K562 (cell line): ENCODE measurements around the gene ALG14. TPM values are rescaled to one million over a fixed set of nuclear protein-coding genes. Genes with fewer than 3 reads are reported as not detected.

Experiments
- BCLAF1 ChIP-seq, 2 experiments: fragments of 450-650 bp in 1 of 2; IDR thresholded peaks; 2 replicates each; pipeline ENCODE4 v1.6.1; 2011 to 2017; ENCODE audit warnings: low read depth in 2 of 2, antibody characterized with exemption in 1 of 2, borderline replicate concordance in 1 of 2, low read length in 1 of 2, mild to moderate bottlenecking in 1 of 2, mixed read lengths in 1 of 2; ENCODE audit not compliant: control insufficient read depth in 1 of 2
- CCNT2 ChIP-seq: IDR thresholded peaks from 2 replicates; pipeline ENCODE4 v1.6.1; 2011; ENCODE audit warnings: borderline replicate concordance, low read depth, mild to moderate bottlenecking, moderate library complexity, mixed read lengths, low read length; ENCODE audit not compliant: insufficient read length; ENCODE audit errors: extremely low read depth
- CGGBP1 ChIP-seq: fragments of 250-450 bp; sonication (Bioruptor Pico); IDR thresholded peaks from 2 replicates; pipeline ENCODE4 v1.9.0; 2021; ENCODE audit warnings: mild to moderate bottlenecking
- ID3 ChIP-seq, 2 experiments: fragments of 250-450 bp in 1 of 2; fragments of 450-650 bp in 1 of 2; sonication (Bioruptor Pico) in 1 of 2; IDR thresholded peaks; 2 replicates each; pipeline versions ENCODE4 v1.6.1 to v1.8.0; 2016 to 2021; ENCODE audit warnings: mild to moderate bottlenecking in 2 of 2, moderate library complexity in 2 of 2, missing compliant biosample characterization in 1 of 2, missing genetic modification characterization in 1 of 2
- NR1H2 ChIP-seq: sonication (generic); formaldehyde crosslinking; IDR thresholded peaks from 2 replicates; pipeline ENCODE4 v1.4.0; 2020; ENCODE audit warnings: mild to moderate bottlenecking, missing genetic modification reagents
- PURB ChIP-seq: sonication (generic); formaldehyde crosslinking; IDR thresholded peaks from 2 replicates; pipeline ENCODE4 v1.9.0; 2021; ENCODE audit warnings: low read depth, mild to moderate bottlenecking, missing genetic modification reagents
- SMAD2 ChIP-seq: fragments of 150-350 bp; IDR thresholded peaks from 2 replicates; pipeline ENCODE4 v1.6.1; 2014; ENCODE audit warnings: low read depth, mild to moderate bottlenecking, low read length
- SMARCC2 ChIP-seq: fragments of 450-650 bp; IDR thresholded peaks from 2 replicates; pipeline ENCODE4 v1.6.1; 2017; ENCODE audit warnings: antibody characterized with exemption, moderate library complexity, mild to moderate bottlenecking, low read depth
- ZBTB43 ChIP-seq: sonication (generic); formaldehyde crosslinking; IDR thresholded peaks from 2 replicates; pipeline ENCODE4 v1.8.0; 2023; ENCODE audit warnings: mild to moderate bottlenecking, missing genetic modification reagents
- ZEB2 ChIP-seq: fragments of 450-650 bp; IDR thresholded peaks from 2 replicates; pipeline ENCODE4 v1.6.1; 2016
- ZNF165 ChIP-seq: fragments of 250-450 bp; sonication (Bioruptor Pico); IDR thresholded peaks from 2 replicates; pipeline ENCODE4 v1.4.0; 2020; ENCODE audit warnings: borderline replicate concordance
- polyA plus RNA-seq, 8 experiments: library from polyadenylated mRNA; depleted of rRNA in 4 of 8; stranded (reverse) in 5 of 8; unstranded in 3 of 8; fragments of >200 nt; fragmentation: Nextera tagmentation in 2 of 8; fragmentation: Illumina TruSeq in 1 of 8; extraction: Ambion mirVana in 2 of 8; extraction: Trizol in 1 of 8; gene quantifications; 2 replicates each; pipeline versions ENCODE4 v1.2.1 to v1.2.3, GENCODE V29; 2011 to 2014; ENCODE audit warnings: inconsistent platforms in 1 of 8, missing spikeins in 1 of 8
- total RNA-seq, 7 experiments: library from RNA; depleted of rRNA in 6 of 7; stranded (reverse); fragments of >200 nt in 6 of 7; fragmentation: Illumina TruSeq in 2 of 7; extraction: Trizol in 2 of 7; gene quantifications; 2 replicates each; pipeline versions ENCODE4 v1.2.1 to v1.2.3, GENCODE V29; 2011 to 2021; ENCODE audit warnings: low replicate concordance in 1 of 7
- TF ChIP-seq, protein P1 (sequence below): fragments of 250-450 bp; sonication (Bioruptor Pico); IDR thresholded peaks from 2 replicates; pipeline ENCODE4 v1.4.0; 2020; ENCODE audit warnings: mild to moderate bottlenecking, moderate library complexity
- TF ChIP-seq, protein P2 (sequence below): sonication (generic); formaldehyde crosslinking; IDR thresholded peaks from 2 replicates; pipeline ENCODE4 v1.8.1; 2022; ENCODE audit warnings: missing genetic modification reagents

ALG14 gene
- total and polyA plus RNA-seq, 9 of the 15 experiments (the other 6 are each of a cell fraction or from before 2014, with no cell fraction given), result 2.8 to 16.2 (median 4.9) TPM

- TF ChIP-seq, protein P1, sequence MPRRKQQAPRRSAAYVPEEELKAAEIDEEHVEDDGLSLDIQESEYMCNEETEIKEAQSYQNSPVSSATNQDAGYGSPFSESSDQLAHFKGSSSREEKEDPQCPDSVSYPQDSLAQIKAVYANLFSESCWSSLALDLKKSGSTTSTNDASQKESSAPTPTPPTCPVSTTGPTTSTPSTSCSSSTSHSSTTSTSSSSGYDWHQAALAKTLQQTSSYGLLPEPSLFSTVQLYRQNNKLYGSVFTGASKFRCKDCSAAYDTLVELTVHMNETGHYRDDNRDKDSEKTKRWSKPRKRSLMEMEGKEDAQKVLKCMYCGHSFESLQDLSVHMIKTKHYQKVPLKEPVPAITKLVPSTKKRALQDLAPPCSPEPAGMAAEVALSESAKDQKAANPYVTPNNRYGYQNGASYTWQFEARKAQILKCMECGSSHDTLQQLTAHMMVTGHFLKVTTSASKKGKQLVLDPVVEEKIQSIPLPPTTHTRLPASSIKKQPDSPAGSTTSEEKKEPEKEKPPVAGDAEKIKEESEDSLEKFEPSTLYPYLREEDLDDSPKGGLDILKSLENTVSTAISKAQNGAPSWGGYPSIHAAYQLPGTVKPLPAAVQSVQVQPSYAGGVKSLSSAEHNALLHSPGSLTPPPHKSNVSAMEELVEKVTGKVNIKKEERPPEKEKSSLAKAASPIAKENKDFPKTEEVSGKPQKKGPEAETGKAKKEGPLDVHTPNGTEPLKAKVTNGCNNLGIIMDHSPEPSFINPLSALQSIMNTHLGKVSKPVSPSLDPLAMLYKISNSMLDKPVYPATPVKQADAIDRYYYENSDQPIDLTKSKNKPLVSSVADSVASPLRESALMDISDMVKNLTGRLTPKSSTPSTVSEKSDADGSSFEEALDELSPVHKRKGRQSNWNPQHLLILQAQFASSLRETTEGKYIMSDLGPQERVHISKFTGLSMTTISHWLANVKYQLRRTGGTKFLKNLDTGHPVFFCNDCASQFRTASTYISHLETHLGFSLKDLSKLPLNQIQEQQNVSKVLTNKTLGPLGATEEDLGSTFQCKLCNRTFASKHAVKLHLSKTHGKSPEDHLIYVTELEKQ (CRISPR knock-in tag), result no peak
- TF ChIP-seq ID3 (CRISPR knock-in tag; IDR thresholded peaks at IDR 0.05), result no peak
- TF ChIP-seq ID3 (tag; IDR thresholded peaks at IDR 0.05), result no peak
- TF ChIP-seq CGGBP1, result no peak
- TF ChIP-seq SMARCC2, result no peak
- no peak for TF ChIP-seq BCLAF1 (IDR thresholded peaks at IDR 0.05; ENCODE audit: borderline replicate concordance in 1 of 2, control insufficient read depth in 1 of 2, low read depth in 2 of 2, low read length in 1 of 2)
- no peak for TF ChIP-seq NR1H2 (CRISPR knock-in tag)
- TF ChIP-seq PURB (CRISPR knock-in tag), result no peak
- no peak for TF ChIP-seq ZEB2
- no peak for TF ChIP-seq ZBTB43
- TF ChIP-seq SMAD2, result no peak
- TF ChIP-seq CCNT2, result no peak
- TF ChIP-seq ZNF165, result no peak
- TF ChIP-seq, protein P2, sequence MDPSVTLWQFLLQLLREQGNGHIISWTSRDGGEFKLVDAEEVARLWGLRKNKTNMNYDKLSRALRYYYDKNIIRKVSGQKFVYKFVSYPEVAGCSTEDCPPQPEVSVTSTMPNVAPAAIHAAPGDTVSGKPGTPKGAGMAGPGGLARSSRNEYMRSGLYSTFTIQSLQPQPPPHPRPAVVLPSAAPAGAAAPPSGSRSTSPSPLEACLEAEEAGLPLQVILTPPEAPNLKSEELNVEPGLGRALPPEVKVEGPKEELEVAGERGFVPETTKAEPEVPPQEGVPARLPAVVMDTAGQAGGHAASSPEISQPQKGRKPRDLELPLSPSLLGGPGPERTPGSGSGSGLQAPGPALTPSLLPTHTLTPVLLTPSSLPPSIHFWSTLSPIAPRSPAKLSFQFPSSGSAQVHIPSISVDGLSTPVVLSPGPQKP, result no peak
These were observed 7.7 kb upstream of the ALG14 start (continued) for GRCh38 chr1:95080446-95080845.
